Tracheal epithelial cell (primary cell): ENCODE data around the gene AGBL1. TPM values are rescaled to one million over a fixed set of nuclear protein-coding genes. Genes with fewer than 3 reads are reported as not detected.

Experiments
- total RNA-seq: library from RNA; depleted of rRNA; stranded (reverse); fragments of >200 nt; gene quantifications from 2 replicates; pipeline ENCODE4 v1.2.1, GENCODE V29; 2014

Gene AGBL1
- total RNA-seq = not detected in 2 replicates

GRCh38 chr15:86079508-86080266 lies at the start of gene AGBL1:
Gene AGBL1 (plus strand): TSS chr15:86079871.

